A549 treated with CORT108297 at 1 μM for 4 hours (cell line): ENCODE data around the gene TYRO3. TPM values are rescaled to one million over a fixed set of nuclear protein-coding genes. Genes with fewer than 3 reads are reported as not detected.

Source experiments
- total RNA-seq: library from RNA; stranded (reverse); fragments of 200-300 nt; extraction: Qiagen RNA extraction; gene quantifications from 5 replicates; pipeline ENCODE4 v1.2.3, GENCODE V29; 2022

Gene TYRO3
- total RNA-seq, result 13.4 to 15.8 TPM (median 14.3 TPM) in 5 replicates

GRCh38 chr15:41558400-41559238, at the start of gene TYRO3:
Gene TYRO3, plus strand, starts transcription at chr15:41559212. Its CDS starts 46 bp downstream, at chr15:41559258.

DNA sequence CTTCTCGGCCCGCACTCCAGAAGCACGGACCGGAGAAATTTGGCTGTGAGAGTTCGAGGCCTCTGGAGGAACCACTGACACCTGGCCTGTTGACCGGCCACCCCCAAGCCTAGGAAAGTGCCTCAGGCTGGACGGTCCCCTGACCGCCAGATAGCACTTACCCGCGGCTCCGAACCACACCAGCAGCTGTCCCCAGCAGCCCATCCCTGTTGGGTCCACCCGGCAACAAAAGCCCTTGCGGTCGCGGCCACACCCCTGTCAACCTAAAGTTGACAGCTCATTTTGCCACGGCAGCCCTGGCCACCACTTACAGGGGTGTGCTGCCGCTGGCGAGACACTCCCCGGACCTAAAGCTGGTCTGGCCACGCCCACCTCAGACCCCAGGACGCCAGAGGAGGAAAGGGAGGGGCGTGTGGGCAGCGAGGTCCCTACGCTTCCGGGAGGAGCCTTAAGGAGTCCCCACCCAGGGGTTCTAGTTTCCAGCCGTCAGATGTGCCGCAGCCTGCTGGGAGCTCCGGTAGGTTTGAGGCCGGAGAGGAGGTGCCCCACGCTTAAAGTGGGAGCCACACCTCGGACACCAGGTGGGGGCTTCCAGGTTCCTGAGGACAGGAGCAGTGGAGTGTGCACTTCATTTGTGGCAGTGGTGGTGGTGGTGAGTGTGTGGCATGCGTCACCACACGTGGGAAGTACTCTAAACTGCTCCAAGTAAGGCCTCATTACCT, 45.3 kb upstream of the TYRO3 start, which contains the start of gene LTK:
Gene LTK (minus strand): TSS at position 322 of the 722 bp plus-strand sequence. CDS start 118 bp downstream, at position 204.

Other genes with a start within 250 kb of the TYRO3 start
- gene OIP5, start 226.6 kb upstream of the TYRO3 start, total RNA-seq, result 13.2 to 15.0 TPM (median 14.7 TPM) in 5 replicates
- gene NUSAP1, start 226.3 kb upstream of the TYRO3 start, total RNA-seq, result 61.3 to 86.8 TPM (median 68.6 TPM) in 5 replicates
- 11.8 to 15.8 TPM (median 13.8 TPM) in 5 replicates for gene NDUFAF1, start 156.7 kb upstream of the TYRO3 start, total RNA-seq
- 16.1 to 23.8 TPM (median 19.1 TPM) in 5 replicates for gene RTF1, start 142.1 kb upstream of the TYRO3 start, total RNA-seq
- 1.3 to 2.5 TPM (median 2.0 TPM) in 5 replicates for gene ITPKA, start 65.3 kb upstream of the TYRO3 start, total RNA-seq
- gene LTK, start 45.4 kb upstream of the TYRO3 start, total RNA-seq, result 0.06 to 0.12 TPM (median 0.09 TPM) in 5 replicates
- gene RPAP1, start 15.0 kb upstream of the TYRO3 start, total RNA-seq, result 9.2 to 14.3 TPM (median 12.5 TPM) in 5 replicates
- 5.3 to 8.8 TPM (median 7.0 TPM) in 5 replicates for gene MGA, start 101.2 kb downstream of the TYRO3 start, total RNA-seq
- gene MAPKBP1, start 215.3 kb downstream of the TYRO3 start, total RNA-seq, result 3.2 to 5.3 TPM (median 5.2 TPM) in 5 replicates